Inferior parietal cortex (tissue), 1 donor: ENCODE measurements around the gene HTATIP2.
"Not testable (repeated sequence)": the region's sequence is repeated elsewhere in the genome, so short reads cannot be mapped to it uniquely, and the experiment has no call there.

ENCODE experiments used
- DNase-seq: peaks from one replicate; pipeline ENCODE4 v3.0.0-alpha.2; 2016; ENCODE audit errors: extremely low spot score

HTATIP2 gene

GRCh38 chr11:20363500-20364340, at the start of gene HTATIP2:
Gene HTATIP2 (plus strand): TSS chr11:20363714. CDS start chr11:20364238, 524 bp downstream.
- DNase-seq: peak; percentile 70

- DNase-seq: no peak
Measured at GRCh38 chr11:20315800-20316199, 47.7 kb upstream of the HTATIP2 start.

- DNase-seq: no peak
Measured at GRCh38 chr11:20321177-20321576, 42.3 kb upstream of the HTATIP2 start.

- no peak for DNase-seq
Measured at GRCh38 chr11:20327377-20327935, 36.1 kb upstream of the HTATIP2 start.

GRCh38 chr11:20336056-20336455, 27.5 kb upstream of the HTATIP2 start:
- no peak for DNase-seq

- peak; percentile 59 for DNase-seq
Measured at GRCh38 chr11:20337526-20338154, 25.9 kb upstream of the HTATIP2 start.

GRCh38 chr11:20342347-20343141, 21.0 kb upstream of the HTATIP2 start:
- no peak for DNase-seq

GRCh38 chr11:20351136-20351535, 12.4 kb upstream of the HTATIP2 start:
- DNase-seq: no peak

- DNase-seq: no peak
Measured at GRCh38 chr11:20351751-20352262, 11.7 kb upstream of the HTATIP2 start.

- DNase-seq: peak; percentile 76
Measured at GRCh38 chr11:20353829-20354434, 9.6 kb upstream of the HTATIP2 start.

- peak; percentile 60 for DNase-seq
Measured at GRCh38 chr11:20355221-20356219, 8.0 kb upstream of the HTATIP2 start.

GRCh38 chr11:20357150-20357549, 6.4 kb upstream of the HTATIP2 start:
- DNase-seq: no peak

- DNase-seq: no peak
Measured at GRCh38 chr11:20360650-20361049, 2.9 kb upstream of the HTATIP2 start.

GRCh38 chr11:20362481-20362880, 1.0 kb upstream of the HTATIP2 start:
- no peak for DNase-seq

- DNase-seq: no peak
Measured at GRCh38 chr11:20363149-20363499, 390 bp upstream of the HTATIP2 start.

- no peak for DNase-seq
Measured at GRCh38 chr11:20364341-20364792, 853 bp downstream of the HTATIP2 start.

GRCh38 chr11:20365465-20365864, 2.0 kb downstream of the HTATIP2 start:
- not testable (repeated sequence) for DNase-seq

GRCh38 chr11:20367313-20367948, 3.9 kb downstream of the HTATIP2 start:
- peak; percentile 82 for DNase-seq

GRCh38 chr11:20368438-20368837, 4.9 kb downstream of the HTATIP2 start:
- DNase-seq: peak; percentile 34

- DNase-seq: no peak
Measured at GRCh38 chr11:20369826-20370225, 6.3 kb downstream of the HTATIP2 start.
